Sigmoid colon (tissue), 4 donors: ENCODE results near the gene GHRH.
A peak's percentile ranks its signal among the peaks of the same experiment; 100 is the strongest.

Experiments used
- CTCF ChIP-seq, 4 experiments: fragments of 450-650 bp in 3 of 4; fragments of 200-600 bp in 1 of 4; IDR thresholded peaks; one replicate each; pipeline ENCODE4 v1.5.1; 2016 to 2019; ENCODE audit warnings: antibody characterized with exemption in 4 of 4, mild to moderate bottlenecking in 3 of 4, moderate library complexity in 2 of 4
- POLR2A ChIP-seq, 2 donors: fragments of 450-650 bp; IDR thresholded peaks; one replicate each; pipeline ENCODE4 v1.6.1; 2016; ENCODE audit warnings: antibody characterized with exemption in 2 of 2, mild to moderate bottlenecking in 2 of 2, moderate library complexity in 2 of 2
- POLR2AphosphoS5 ChIP-seq, 4 donors: sonication (generic); formaldehyde crosslinking; IDR thresholded peaks; one replicate each; pipeline ENCODE4 v1.6.1; 2017; ENCODE audit warnings: antibody characterized with exemption in 4 of 4

- TF ChIP-seq CTCF (IDR thresholded peaks at IDR 0.05) (no peak), POLR2A (IDR thresholded peaks at IDR 0.05) (no peak), POLR2AphosphoS5 (IDR thresholded peaks at IDR 0.05) (peak; percentile 34 to 74 (median 66))
Measured at GRCh38 chr20:37297066-37297736, 35.6 kb upstream of the GHRH start.
